HFFc6 (cell line): ENCODE data around the gene C7orf33. TPM values are rescaled to one million over a fixed set of nuclear protein-coding genes. Genes with fewer than 3 reads are reported as not detected.

Experiments
- DNase-seq: peaks from one replicate; pipeline ENCODE4 v3.0.0-alpha.2; 2018
- H3K27ac Mint-ChIP-seq: 2 replicates; pipeline ENCODE4 v1.8.0; 2020; ENCODE audit warnings: mild to moderate bottlenecking, mixed read lengths
- H3K27me3 Mint-ChIP-seq: 2 replicates; pipeline ENCODE4 v1.8.0; 2021; ENCODE audit warnings: mild to moderate bottlenecking, moderate library complexity, mixed read lengths; ENCODE audit not compliant: insufficient read depth
- H3K36me3 Mint-ChIP-seq: 2 replicates; pipeline ENCODE4 v1.8.0; 2021; ENCODE audit warnings: low read depth, mixed read lengths
- H3K4me1 Mint-ChIP-seq: 2 replicates; pipeline ENCODE4 v1.8.0; 2020; ENCODE audit warnings: low read depth, mixed read lengths
- H3K4me3 Mint-ChIP-seq: 2 replicates; pipeline ENCODE4 v1.8.0; 2020; ENCODE audit warnings: mild to moderate bottlenecking, moderate library complexity, mixed read lengths
- H3K9me3 Mint-ChIP-seq: 2 replicates; pipeline ENCODE4 v1.8.0; 2020; ENCODE audit warnings: mild to moderate bottlenecking, mixed read lengths
- CTCF ChIP-seq: fragments of 200-600 bp; sonication (generic); IDR thresholded peaks from 2 replicates; pipeline ENCODE4 v1.5.0; 2021; ENCODE audit warnings: antibody characterized with exemption, mild to moderate bottlenecking
- total RNA-seq, 6 experiments: library from RNA; stranded (reverse); fragmentation: NEBNext Ultra II Directional; extraction: Animal tissue kit (Norgen Biotek cat#: 25700); gene quantifications; 2 replicates in 1 of 6; 3 replicates in 5 of 6; pipeline ENCODE4 v1.2.3, GENCODE V29; 2021

Gene C7orf33
- total RNA-seq, 6 experiments from 2014 or later = not detected

GRCh38 chr7:148650232-148650858 is 59.8 kb downstream of the C7orf33 start:
- peak; percentile 59 for DNase-seq
- no peak for TF ChIP-seq CTCF
- no peaks in the 10 kb centered on the region for H3K9me3 Mint-ChIP-seq
- H3K4me1 Mint-ChIP-seq = peaks cover 21% of the 10 kb centered on the region
- peak overlapping the region; percentile 8; the same call in 1 of the 2 replicates for H3K27ac Mint-ChIP-seq
- H3K4me3 Mint-ChIP-seq = peak overlapping the region; percentile 13
- peaks cover 6% of the 10 kb centered on the region for H3K27me3 Mint-ChIP-seq
- H3K36me3 Mint-ChIP-seq = no peaks in the 10 kb centered on the region

DNA sequence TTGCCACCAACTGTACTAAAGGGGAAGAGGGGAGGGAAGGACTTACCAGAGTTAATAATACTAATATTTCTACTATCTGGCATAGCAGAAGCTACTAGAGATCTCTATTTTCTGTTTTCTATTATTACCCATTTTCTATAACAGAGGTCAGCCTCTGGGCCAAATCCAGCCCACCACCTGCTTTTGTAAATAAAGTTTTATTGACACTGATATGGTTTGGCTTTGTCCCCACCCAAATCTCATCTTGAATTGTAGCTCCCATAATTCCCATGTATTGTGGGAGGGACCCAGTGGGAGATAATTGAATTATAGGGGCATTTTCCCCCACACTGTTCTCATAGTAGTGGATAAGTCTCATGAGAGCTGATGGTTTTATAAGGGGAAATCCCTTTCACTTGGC is 62.2 kb downstream of the C7orf33 start:
- Mint-ChIP-seq H3K9me3 (no peaks in the 10 kb centered on the region), H3K36me3 (no peaks in the 10 kb centered on the region), H3K27me3 (peaks cover 1% of the 10 kb centered on the region), H3K4me3 (no peak overlapping the region), H3K4me1 (peaks cover 21% of the 10 kb centered on the region), H3K27ac (no peak overlapping the region)
- DNase-seq = no peak
- TF ChIP-seq CTCF = no peak

GRCh38 chr7:148657929-148658328 is 67.4 kb downstream of the C7orf33 start:
- Mint-ChIP-seq H3K4me3 (no peak overlapping the region), H3K4me1 (no peaks in the 10 kb centered on the region), H3K36me3 (no peaks in the 10 kb centered on the region), H3K27me3 (peaks cover 3% of the 10 kb centered on the region), H3K27ac (no peak overlapping the region), H3K9me3 (no peaks in the 10 kb centered on the region)
- TF ChIP-seq CTCF = no peak
- no peak for DNase-seq

DNA sequence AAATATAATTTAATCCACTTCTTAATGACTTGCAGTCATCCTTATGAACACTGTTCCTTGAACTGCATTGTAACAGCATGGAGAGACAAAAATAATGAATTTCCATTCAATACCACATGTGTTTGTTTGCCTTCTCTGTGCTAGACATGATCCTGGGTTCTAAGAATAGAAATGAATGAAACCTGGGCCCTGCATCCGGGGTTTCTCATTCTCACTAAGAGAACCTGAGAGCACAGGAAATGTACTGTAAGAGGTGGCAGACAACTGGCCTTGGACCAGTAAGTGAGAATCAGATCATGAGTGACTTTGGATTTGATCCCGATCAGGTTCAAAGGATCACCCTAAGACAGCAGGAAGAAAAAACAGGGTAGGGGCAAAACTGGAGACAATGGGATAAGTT is 70.9 kb downstream of the C7orf33 start:
- Mint-ChIP-seq H3K9me3 (no peaks in the 10 kb centered on the region), H3K27me3 (peaks cover 7% of the 10 kb centered on the region), H3K4me1 (no peaks in the 10 kb centered on the region), H3K4me3 (no peak overlapping the region), H3K27ac (no peak overlapping the region), H3K36me3 (no peaks in the 10 kb centered on the region)
- no peak for TF ChIP-seq CTCF
- DNase-seq = no peak

GRCh38 chr7:148662646-148663045 is 72.1 kb downstream of the C7orf33 start:
- no peak overlapping the region for H3K27ac Mint-ChIP-seq
- no peak for TF ChIP-seq CTCF
- H3K4me3 Mint-ChIP-seq = no peak overlapping the region
- H3K4me1 Mint-ChIP-seq = no peaks in the 10 kb centered on the region
- DNase-seq = no peak
- peaks cover 10% of the 10 kb centered on the region for H3K27me3 Mint-ChIP-seq
- no peaks in the 10 kb centered on the region for H3K9me3 Mint-ChIP-seq
- H3K36me3 Mint-ChIP-seq = no peaks in the 10 kb centered on the region

DNA sequence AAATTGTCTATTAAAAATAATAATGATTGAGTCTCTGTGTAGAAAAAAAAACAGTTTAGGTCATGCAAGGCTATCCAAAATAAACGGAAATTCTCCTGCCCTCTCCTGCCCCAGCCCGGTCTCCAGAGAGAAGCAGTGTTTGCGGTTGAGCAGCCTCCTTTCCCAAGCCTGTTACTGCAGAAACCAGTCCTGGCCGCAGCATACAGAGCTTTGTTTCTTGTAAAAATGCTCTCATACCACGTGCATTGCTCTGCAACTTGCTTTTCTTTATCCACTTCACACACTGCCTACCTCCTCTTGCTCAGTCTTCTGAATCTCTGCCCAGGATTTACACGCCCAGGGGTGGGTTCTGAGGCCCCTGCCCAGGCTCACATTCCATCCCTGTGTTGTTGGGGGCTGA is 73.8 kb downstream of the C7orf33 start:
- no peak for DNase-seq
- H3K9me3 Mint-ChIP-seq = no peaks in the 10 kb centered on the region
- TF ChIP-seq CTCF = no peak
- no peaks in the 10 kb centered on the region for H3K4me1 Mint-ChIP-seq
- peaks cover 11% of the 10 kb centered on the region for H3K27me3 Mint-ChIP-seq
- H3K36me3 Mint-ChIP-seq = no peaks in the 10 kb centered on the region
- H3K27ac Mint-ChIP-seq = no peak overlapping the region
- H3K4me3 Mint-ChIP-seq = no peak overlapping the region
